AG04449 (cell line): ENCODE results near the gene MAP4K5.
"Not testable (repeated sequence)": the region's sequence is repeated elsewhere in the genome, so short reads cannot be mapped to it uniquely, and the experiment has no call there.

Experiments used
- CTCF ChIA-PET: fragments of 350-600 bp; formaldehyde crosslinking; extraction: SDS; loops from one replicate; lab custom pipeline; 2021; ENCODE audit warnings: antibody characterized with exemption; lab: Yijun Ruan, JAX
- POLR2A ChIA-PET: fragments of 400-600, 350-600 bp; formaldehyde crosslinking; extraction: SDS; loops from one replicate; lab custom pipeline; 2020; ENCODE audit warnings: antibody characterized with exemption, inconsistent platforms; lab: Yijun Ruan, JAX
- DNase-seq: peaks from one replicate; pipeline ENCODE4 v3.0.0-alpha.2; 2010; ENCODE audit warnings: low read depth, low spot score
- H3K4me3 ChIP-seq: 2 replicates; pipeline ENCODE4 v1.5.1; 2011; ENCODE audit warnings: low read depth, mild to moderate bottlenecking, control low read depth, low read length
- TF ChIP-seq, protein P1 (sequence below): IDR thresholded peaks from one replicate; pipeline ENCODE4 v1.5.1; 2011; ENCODE audit warnings: mild to moderate bottlenecking, moderate library complexity, low read length, control low read depth, inconsistent platforms; ENCODE audit not compliant: insufficient read depth; ENCODE audit errors: missing control alignments

The MAP4K5 gene

GRCh38 chr14:50545618-50546017, 13.2 kb upstream of the MAP4K5 start:
- H3K4me3 ChIP-seq, result no peak overlapping the region
- POLR2A ChIA-PET, result no interaction called here
- CTCF ChIA-PET, result interaction anchor here (0.7 to 3.8 kb wide), 8 partner anchors 8 to 316 kb away, joined by 3 to 31 read pairs (median 4); no protein-coding TSS in a partner anchor
- DNase-seq, result no peak
- TF ChIP-seq, protein P1, sequence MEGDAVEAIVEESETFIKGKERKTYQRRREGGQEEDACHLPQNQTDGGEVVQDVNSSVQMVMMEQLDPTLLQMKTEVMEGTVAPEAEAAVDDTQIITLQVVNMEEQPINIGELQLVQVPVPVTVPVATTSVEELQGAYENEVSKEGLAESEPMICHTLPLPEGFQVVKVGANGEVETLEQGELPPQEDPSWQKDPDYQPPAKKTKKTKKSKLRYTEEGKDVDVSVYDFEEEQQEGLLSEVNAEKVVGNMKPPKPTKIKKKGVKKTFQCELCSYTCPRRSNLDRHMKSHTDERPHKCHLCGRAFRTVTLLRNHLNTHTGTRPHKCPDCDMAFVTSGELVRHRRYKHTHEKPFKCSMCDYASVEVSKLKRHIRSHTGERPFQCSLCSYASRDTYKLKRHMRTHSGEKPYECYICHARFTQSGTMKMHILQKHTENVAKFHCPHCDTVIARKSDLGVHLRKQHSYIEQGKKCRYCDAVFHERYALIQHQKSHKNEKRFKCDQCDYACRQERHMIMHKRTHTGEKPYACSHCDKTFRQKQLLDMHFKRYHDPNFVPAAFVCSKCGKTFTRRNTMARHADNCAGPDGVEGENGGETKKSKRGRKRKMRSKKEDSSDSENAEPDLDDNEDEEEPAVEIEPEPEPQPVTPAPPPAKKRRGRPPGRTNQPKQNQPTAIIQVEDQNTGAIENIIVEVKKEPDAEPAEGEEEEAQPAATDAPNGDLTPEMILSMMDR, result no peak

GRCh38 chr14:50544911-50545310, 12.5 kb upstream of the MAP4K5 start:
- ChIA-PET CTCF (interaction anchor here (1.1 to 3.8 kb wide), 6 partner anchors 9 to 317 kb away, joined by 3 to 31 read pairs (median 17); partner anchors contain the start of gene ATL1), POLR2A (no interaction called here)
- H3K4me3 ChIP-seq, result no peak overlapping the region
- no peak for DNase-seq
- TF ChIP-seq, protein P1, result no peak

DNA sequence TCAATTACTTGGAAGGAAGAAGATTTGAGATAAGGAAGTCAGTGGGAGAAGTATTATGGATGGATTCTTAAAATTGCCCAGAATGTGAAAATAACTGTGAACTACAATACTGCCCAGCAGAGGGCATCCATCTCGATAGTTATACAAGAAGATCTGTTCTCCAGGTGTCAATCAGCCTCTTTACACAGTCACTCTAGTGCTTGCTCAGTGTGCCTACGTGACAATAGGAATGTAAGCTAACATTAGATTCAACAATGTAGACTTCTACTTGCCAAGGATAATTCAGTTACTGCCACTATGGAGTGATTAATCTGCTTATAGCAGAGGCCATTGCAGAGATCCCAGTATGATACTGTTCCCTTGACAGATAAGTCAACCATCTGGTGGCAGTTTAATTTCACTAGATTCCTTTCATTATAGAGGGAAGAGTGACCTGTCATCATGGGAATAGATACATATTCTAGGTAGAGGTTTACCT, 10.6 kb upstream of the MAP4K5 start:
- ChIA-PET CTCF (interaction anchor here (0.7 to 7.6 kb wide), 37 partner anchors 8 to 317 kb away, joined by 3 to 191 read pairs (median 3); partner anchors contain the start of genes ATL1 and MAP4K5), POLR2A (interaction anchor here (0.6 kb wide), 1 partner anchor 229 kb away, joined by 3 read pairs; no protein-coding TSS in a partner anchor)
- DNase-seq, result no peak
- TF ChIP-seq, protein P1, result peak; percentile 47
- H3K4me3 ChIP-seq, result no peak overlapping the region

- DNase-seq, result no peak
- ChIA-PET CTCF (interaction anchor here (0.9 to 7.6 kb wide), 4 partner anchors 9 to 319 kb away, joined by 3 to 191 read pairs (median 6); partner anchors contain the start of gene MAP4K5), POLR2A (no interaction called here)
- no peak overlapping the region for H3K4me3 ChIP-seq
- TF ChIP-seq, protein P1, result no peak
These were observed 8.8 kb upstream of the MAP4K5 start for GRCh38 chr14:50541159-50541567.

GRCh38 chr14:50539051-50539450, 6.7 kb upstream of the MAP4K5 start:
- TF ChIP-seq, protein P1, result no peak
- DNase-seq, result no peak
- ChIA-PET POLR2A (interaction anchor here (0.6 kb wide), 1 partner anchor 80 kb away, joined by 10 read pairs; no protein-coding TSS in a partner anchor), CTCF (interaction anchor here (0.8 to 7.6 kb wide), 8 partner anchors 61 to 321 kb away, joined by 3 to 191 read pairs (median 5); no protein-coding TSS in a partner anchor)
- H3K4me3 ChIP-seq, result no peak overlapping the region

GRCh38 chr14:50538034-50538433, 5.7 kb upstream of the MAP4K5 start:
- CTCF ChIA-PET, result interaction anchor here (0.9 to 7.6 kb wide), 3 partner anchors 12 to 237 kb away, joined by 3 to 191 read pairs (median 6); no protein-coding TSS in a partner anchor
- POLR2A ChIA-PET, DNase-seq: not testable (repeated sequence)

GRCh38 chr14:50534997-50535396, 2.6 kb upstream of the MAP4K5 start:
- ChIA-PET CTCF (interaction anchor here (0.8 to 2.9 kb wide), 6 partner anchors 8 to 325 kb away, joined by 3 to 11 read pairs (median 3); no protein-coding TSS in a partner anchor), POLR2A (no interaction called here)
- H3K4me3 ChIP-seq, result no peak overlapping the region
- DNase-seq, result no peak
- TF ChIP-seq, protein P1, result no peak

More at GRCh38 chr14:50538034-50538433, 5.7 kb upstream of the MAP4K5 start:
- H3K4me3 ChIP-seq, result not testable (repeated sequence)
